ENCODE measurements around the gene HINT2.

The HINT2 gene

DNA sequence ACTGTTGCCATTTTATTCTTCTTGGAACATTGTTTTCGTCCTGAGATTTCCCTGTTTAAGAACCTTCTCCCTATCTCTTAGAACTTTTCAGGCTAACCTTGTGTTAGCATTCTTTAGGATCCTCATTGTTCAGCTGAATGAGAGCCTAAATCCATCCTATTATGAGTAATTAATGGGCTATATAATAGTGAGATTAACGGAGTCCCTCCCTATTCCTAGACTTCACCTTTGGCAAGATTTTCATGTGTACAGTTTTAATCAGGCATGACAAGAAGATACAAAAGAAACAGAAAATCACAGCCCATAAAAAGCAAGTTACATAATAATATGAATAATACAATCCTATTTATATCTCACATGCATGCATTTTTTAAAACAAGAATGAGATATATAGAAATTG lies 51.7 kb downstream of the HINT2 start:
- DNase-seq (ENCODE audit: insufficient read length, low spot score) (no peak), FAIRE-seq (no peak)
- TF ChIP-seq POLR2A (IDR thresholded peaks at IDR 0.05; ENCODE audit: low read depth, low read length), result no peak
